Transverse colon (tissue), 3 donors: ENCODE measurements around the gene MDM2.

Experiments used
- CTCF ChIP-seq, 5 experiments: fragments of 200-600 bp in 3 of 5; fragments of 450-650 bp in 2 of 5; sonication (generic) in 3 of 5; IDR thresholded peaks; 1 replicate in 2 of 5; 2 replicates in 3 of 5; pipeline ENCODE4 v1.5.1; 2016 to 2017; ENCODE audit warnings: antibody characterized with exemption in 5 of 5, inconsistent platforms in 3 of 5, mild to moderate bottlenecking in 2 of 5, moderate library complexity in 1 of 5
- POLR2A ChIP-seq: fragments of 450-650 bp; IDR thresholded peaks from one replicate; pipeline ENCODE4 v1.6.1; 2016; ENCODE audit warnings: antibody characterized with exemption, mild to moderate bottlenecking, moderate library complexity

GRCh38 chr12:68831272-68831671 is 23.3 kb downstream of the MDM2 start:
- TF ChIP-seq POLR2A (no peak), CTCF (IDR thresholded peaks at IDR 0.05) (no peak)
